Osteoblast (primary cell): ENCODE measurements around the gene SHROOM3. TPM values are rescaled to one million over a fixed set of nuclear protein-coding genes. Genes with fewer than 3 reads are reported as not detected.

Experiments
- DNase-seq: peaks from one replicate; pipeline ENCODE4 v3.0.0; 2011; ENCODE audit warnings: low spot score, mixed read lengths; ENCODE audit not compliant: insufficient read length; ENCODE audit errors: missing footprints
- H2AFZ ChIP-seq: 2 replicates; pipeline ENCODE4 v1.6.0; 2011; ENCODE audit warnings: mild to moderate bottlenecking, low read length
- H3K27ac ChIP-seq: 2 replicates; pipeline ENCODE4 v1.5.1; 2011; ENCODE audit warnings: mild to moderate bottlenecking, low read depth, low read length, moderate library complexity
- H3K27me3 ChIP-seq: 2 replicates; pipeline ENCODE4 v1.6.0; 2012; ENCODE audit warnings: mild to moderate bottlenecking, control low read depth, inconsistent platforms, low read length, moderate library complexity; ENCODE audit not compliant: insufficient read depth
- H3K36me3 ChIP-seq: 2 replicates; pipeline ENCODE4 v1.5.1; 2011; ENCODE audit warnings: mild to moderate bottlenecking, low read length, control low read depth, moderate library complexity; ENCODE audit not compliant: insufficient read depth
- H3K4me1 ChIP-seq: 2 replicates; pipeline ENCODE4 v1.5.1; 2011; ENCODE audit warnings: mild to moderate bottlenecking, low read length, control low read depth, moderate library complexity; ENCODE audit not compliant: insufficient read depth
- H3K4me2 ChIP-seq: 2 replicates; pipeline ENCODE4 v1.6.0; 2011; ENCODE audit warnings: mild to moderate bottlenecking, low read length; ENCODE audit not compliant: insufficient read depth
- H3K4me3 ChIP-seq: fragments of 200-600 bp; sonication (generic); 3 replicates; pipeline ENCODE4 v1.5.1; 2012; ENCODE audit warnings: mild to moderate bottlenecking, low read length, inconsistent platforms; ENCODE audit not compliant: insufficient read depth
- H3K79me2 ChIP-seq: 2 replicates; pipeline ENCODE4 v1.6.0; 2012; ENCODE audit warnings: mild to moderate bottlenecking, low read length, control low read depth, inconsistent platforms; ENCODE audit not compliant: insufficient read depth
- H3K9me3 ChIP-seq: 2 replicates; pipeline ENCODE4 v1.5.1; 2011; ENCODE audit warnings: low read depth, low read length, control low read depth
- H4K20me1 ChIP-seq: 2 replicates; pipeline ENCODE4 v1.6.0; 2012; ENCODE audit warnings: mild to moderate bottlenecking, low read length, control low read depth; ENCODE audit not compliant: insufficient read depth
- CTCF ChIP-seq: IDR thresholded peaks from 2 replicates; pipeline ENCODE4 v1.5.1; 2011; ENCODE audit warnings: mild to moderate bottlenecking, low read depth, low read length, moderate library complexity; ENCODE audit errors: extremely low read depth
- total RNA-seq: library from RNA; depleted of rRNA; stranded (reverse); fragments of >200 nt; gene quantifications from 2 replicates; pipeline ENCODE4 v1.2.3, GENCODE V29; 2012

Gene SHROOM3
- total RNA-seq, 1 donor = 9.8 TPM

- Histone ChIP-seq H3K4me2 (peak overlapping the region; percentile 78), H3K4me3 (peak overlapping the region; percentile 51), H3K4me1 (peaks cover 55% of the 10 kb centered on the region), H3K27ac (peak overlapping the region; percentile 80), H3K9me3 (no peaks in the 10 kb centered on the region), H3K79me2 (no peaks in the 10 kb centered on the region), H3K36me3 (no peaks in the 10 kb centered on the region), H4K20me1 (no peaks in the 10 kb centered on the region), H2AFZ (peak overlapping the region; percentile 73), H3K27me3 (no peaks in the 10 kb centered on the region)
- DNase-seq = no peak
- no peak for TF ChIP-seq CTCF
Observed at GRCh38 chr4:76610751-76611547, 175.9 kb downstream of the SHROOM3 start.

GRCh38 chr4:76611616-76612207 lies 176.7 kb downstream of the SHROOM3 start:
- Histone ChIP-seq H3K27ac (peak overlapping the region; percentile 80), H2AFZ (peak overlapping the region; percentile 73), H3K4me2 (peak overlapping the region; percentile 78), H3K79me2 (no peaks in the 10 kb centered on the region), H3K4me1 (peaks cover 55% of the 10 kb centered on the region), H3K9me3 (no peaks in the 10 kb centered on the region), H3K4me3 (peak overlapping the region; percentile 51), H4K20me1 (no peaks in the 10 kb centered on the region), H3K36me3 (no peaks in the 10 kb centered on the region), H3K27me3 (no peaks in the 10 kb centered on the region)
- TF ChIP-seq CTCF = no peak
- peak; percentile 45 for DNase-seq

- Histone ChIP-seq H3K36me3 (no peaks in the 10 kb centered on the region), H3K4me3 (no peak overlapping the region), H2AFZ (no peak overlapping the region), H3K4me2 (no peak overlapping the region), H3K4me1 (peaks cover 42% of the 10 kb centered on the region), H3K9me3 (no peaks in the 10 kb centered on the region), H4K20me1 (no peaks in the 10 kb centered on the region), H3K27me3 (no peaks in the 10 kb centered on the region), H3K79me2 (no peaks in the 10 kb centered on the region), H3K27ac (peak overlapping the region; percentile 56)
- no peak for TF ChIP-seq CTCF
- peak; percentile 44 for DNase-seq
Observed at GRCh38 chr4:76614589-76614988, 179.6 kb downstream of the SHROOM3 start.

- H3K9me3 ChIP-seq = no peaks in the 10 kb centered on the region
- H2AFZ ChIP-seq = no peak overlapping the region
- H3K79me2 ChIP-seq = no peaks in the 10 kb centered on the region
- TF ChIP-seq CTCF = no peak
- H3K4me3 ChIP-seq = no peak overlapping the region
- H3K27ac ChIP-seq = no peak overlapping the region
- no peak for DNase-seq
- no peak overlapping the region for H3K4me2 ChIP-seq
- H3K4me1 ChIP-seq = peaks cover 36% of the 10 kb centered on the region
- H4K20me1 ChIP-seq = no peaks in the 10 kb centered on the region
- no peaks in the 10 kb centered on the region for H3K27me3 ChIP-seq
- H3K36me3 ChIP-seq = no peaks in the 10 kb centered on the region
Observed at GRCh38 chr4:76615999-76616398, 181.0 kb downstream of the SHROOM3 start.
